PC-3 (cell line): ENCODE data around the gene C16orf54.
"Not testable (repeated sequence)": the region's sequence is repeated elsewhere in the genome, so short reads cannot be mapped to it uniquely, and the experiment has no call there.

Source experiments
- EZH2 ChIP-seq: fragments of 300-600 bp; sonication (generic); IDR thresholded peaks from one replicate; pipeline ENCODE4 v1.6.1; 2017; ENCODE audit warnings: antibody characterized with exemption, mild to moderate bottlenecking, low read length; ENCODE audit not compliant: unreplicated experiment
- TF ChIP-seq, protein P1 (sequence below): fragments of 300-600 bp; sonication (generic); conservative IDR thresholded peaks from 2 replicates; pipeline ENCODE4 v1.5.1; 2017; ENCODE audit warnings: antibody characterized with exemption, low read depth, mild to moderate bottlenecking, low read length

DNA sequence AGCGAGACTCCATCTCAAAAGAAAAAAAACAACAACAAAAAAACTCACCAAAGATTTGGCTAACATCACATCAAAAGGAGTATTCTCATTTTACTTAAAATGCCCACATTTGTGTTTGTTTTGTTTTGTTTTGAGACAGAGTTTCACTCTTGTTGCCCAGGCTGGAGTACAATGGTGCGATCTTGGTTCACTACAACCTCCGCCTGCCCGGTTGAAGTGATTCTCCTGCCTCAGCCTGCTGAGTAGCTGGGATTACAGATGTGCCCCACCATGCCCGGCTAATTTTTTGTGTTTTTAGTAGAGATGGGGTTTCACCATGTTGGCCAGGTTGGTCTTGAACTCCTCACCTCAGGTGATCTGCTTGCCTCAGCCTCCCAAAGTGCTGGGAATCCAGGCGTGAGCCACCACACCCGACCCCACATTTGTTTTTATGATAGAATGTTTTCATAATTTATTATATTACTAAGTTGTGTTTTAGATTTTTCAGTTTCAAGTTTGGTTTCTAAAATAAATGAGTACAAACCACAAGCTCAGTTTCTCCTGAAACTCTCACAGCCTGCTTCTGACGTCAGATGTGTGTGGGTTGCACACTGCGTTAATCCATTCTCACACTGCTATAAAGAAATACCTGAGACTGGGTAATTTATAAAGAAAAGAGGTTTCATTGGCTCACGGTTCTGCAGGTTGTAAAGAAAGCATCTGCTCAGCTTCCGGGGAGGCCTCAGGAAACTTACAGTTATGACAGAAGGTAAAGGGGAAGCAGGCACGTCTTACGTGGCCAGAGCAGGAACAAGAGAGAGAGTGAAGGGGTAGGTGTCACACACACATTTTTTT lies 13.8 kb downstream of the C16orf54 start:
- TF ChIP-seq, protein P1, sequence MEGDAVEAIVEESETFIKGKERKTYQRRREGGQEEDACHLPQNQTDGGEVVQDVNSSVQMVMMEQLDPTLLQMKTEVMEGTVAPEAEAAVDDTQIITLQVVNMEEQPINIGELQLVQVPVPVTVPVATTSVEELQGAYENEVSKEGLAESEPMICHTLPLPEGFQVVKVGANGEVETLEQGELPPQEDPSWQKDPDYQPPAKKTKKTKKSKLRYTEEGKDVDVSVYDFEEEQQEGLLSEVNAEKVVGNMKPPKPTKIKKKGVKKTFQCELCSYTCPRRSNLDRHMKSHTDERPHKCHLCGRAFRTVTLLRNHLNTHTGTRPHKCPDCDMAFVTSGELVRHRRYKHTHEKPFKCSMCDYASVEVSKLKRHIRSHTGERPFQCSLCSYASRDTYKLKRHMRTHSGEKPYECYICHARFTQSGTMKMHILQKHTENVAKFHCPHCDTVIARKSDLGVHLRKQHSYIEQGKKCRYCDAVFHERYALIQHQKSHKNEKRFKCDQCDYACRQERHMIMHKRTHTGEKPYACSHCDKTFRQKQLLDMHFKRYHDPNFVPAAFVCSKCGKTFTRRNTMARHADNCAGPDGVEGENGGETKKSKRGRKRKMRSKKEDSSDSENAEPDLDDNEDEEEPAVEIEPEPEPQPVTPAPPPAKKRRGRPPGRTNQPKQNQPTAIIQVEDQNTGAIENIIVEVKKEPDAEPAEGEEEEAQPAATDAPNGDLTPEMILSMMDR = not testable (repeated sequence)
- not testable (repeated sequence) for TF ChIP-seq EZH2
